Testis (tissue), 3 donors: ENCODE results near the gene FBXO41. TPM values are rescaled to one million over a fixed set of nuclear protein-coding genes. Genes with fewer than 3 reads are reported as not detected.

Experiments used
- DNase-seq: peaks from one replicate; pipeline ENCODE4 v3.0.0-alpha.2; 2019
- H3K27ac ChIP-seq, 2 donors: fragments of 200-600 bp; sonication (generic); one replicate each; pipeline ENCODE4 v1.5.1; 2019
- H3K27me3 ChIP-seq: fragments of 200-600 bp; sonication (generic); one replicate; pipeline ENCODE4 v1.5.1; 2019
- H3K36me3 ChIP-seq: fragments of 200-600 bp; sonication (generic); one replicate; pipeline ENCODE4 v1.5.1; 2017; ENCODE audit warnings: low read depth; ENCODE audit errors: missing control alignments
- H3K4me1 ChIP-seq: fragments of 200-600 bp; sonication (generic); one replicate; pipeline ENCODE4 v1.5.1; 2019
- H3K4me3 ChIP-seq, 2 donors: fragments of 200-600 bp; sonication (generic); one replicate each; pipeline ENCODE4 v1.5.1; 2017 to 2019
- H3K9me3 ChIP-seq: fragments of 200-600 bp; sonication (generic); one replicate; pipeline ENCODE4 v1.5.1; 2017
- CTCF ChIP-seq, 3 experiments: fragments of 450-650 bp in 2 of 3; fragments of 200-600 bp in 1 of 3; sonication (generic) in 1 of 3; IDR thresholded peaks; one replicate each; pipeline ENCODE4 v1.5.1; 2016 to 2019; ENCODE audit warnings: antibody characterized with exemption in 3 of 3, mild to moderate bottlenecking in 2 of 3, moderate library complexity in 1 of 3
- POLR2A ChIP-seq: fragments of 450-650 bp; IDR thresholded peaks from one replicate; pipeline ENCODE4 v1.6.1; 2017; ENCODE audit warnings: antibody characterized with exemption, mild to moderate bottlenecking, moderate library complexity
- WGBS, 2 donors: methylation state at CpG; one replicate each; pipeline ENCODE4 v1.1.5; 2018; 5-methylcytosine and 5-hydroxymethylcytosine counted together
- intact Hi-C: fragments of 100-400 bp; cut with DNase I; formaldehyde crosslinking; loops from one replicate; pipeline ENCODE4 v1.15.1; 2023; ENCODE audit warnings: low total_unique reads
- polyA plus RNA-seq: library from polyadenylated mRNA; stranded (reverse); fragments of 350-450 nt; fragmentation: Illumina TruSeq; extraction: RNeasy Lipid Tissue Mini Kit (QIAGEN cat#74804); gene quantifications from one replicate; pipeline ENCODE4 v1.2.3, GENCODE V29; 2014; ENCODE audit warnings: low read depth, low replicate concordance; ENCODE audit not compliant: insufficient read depth
- total RNA-seq, 2 donors: library from RNA; depleted of rRNA; stranded (reverse); fragments of >200 nt; gene quantifications; one replicate each; pipeline ENCODE4 v1.2.3, GENCODE V29; 2016

The FBXO41 gene
- total and polyA plus RNA-seq, 3 donors from 2014 or later: 4.9 to 12.4 (median 11.1) TPM

DNA sequence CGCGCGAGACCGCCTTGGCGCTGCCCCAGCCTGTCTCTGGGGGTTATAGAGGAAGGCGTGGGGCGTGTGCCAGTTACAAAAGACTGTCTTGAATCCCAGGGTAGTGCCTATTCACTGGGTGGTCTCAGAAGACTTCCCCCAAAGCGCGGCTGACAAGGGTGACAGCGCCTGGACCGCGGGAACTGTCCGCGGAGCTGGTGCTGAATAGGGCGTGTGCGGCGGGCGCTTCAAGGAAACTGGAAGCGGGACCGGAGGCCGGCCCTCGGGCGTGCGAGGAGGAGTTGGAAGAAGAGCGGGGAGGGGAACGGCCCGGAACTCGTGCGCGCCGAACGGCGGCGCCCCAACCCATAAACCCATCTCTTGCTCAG is 6.8 kb upstream of the FBXO41 start:
- intact Hi-C loops: no loop called here
- DNase-seq: peak; percentile 77
- no peaks in the 10 kb centered on the region for H3K9me3 ChIP-seq
- no peak for TF ChIP-seq POLR2A
- no peak for TF ChIP-seq CTCF (IDR thresholded peaks at IDR 0.05)
- H3K27ac ChIP-seq: no peak overlapping the region
- H3K36me3 ChIP-seq: no peaks in the 10 kb centered on the region
- 2 to 3% methylated on average over 30 to 34 of the region's 34 CpGs for WGBS, 2 donors
- H3K4me1 ChIP-seq: no peaks in the 10 kb centered on the region
- peak overlapping the region; percentile 4 to 42 for H3K4me3 ChIP-seq
- no peaks in the 10 kb centered on the region for H3K27me3 ChIP-seq

- no peaks in the 10 kb centered on the region for H3K27me3 ChIP-seq
- no peak for TF ChIP-seq POLR2A
- peak in 1 of 3 experiments; percentile 42 for TF ChIP-seq CTCF (IDR thresholded peaks at IDR 0.05)
- intact Hi-C loops: no loop called here
- no peak overlapping the region for H3K4me3 ChIP-seq
- no peaks in the 10 kb centered on the region for H3K4me1 ChIP-seq
- H3K27ac ChIP-seq: no peak overlapping the region
- peak; percentile 54 for DNase-seq
- 42 to 50% methylated on average over 6 of the region's 6 CpGs for WGBS, 2 donors
- no peaks in the 10 kb centered on the region for H3K9me3 ChIP-seq
- no peaks in the 10 kb centered on the region for H3K36me3 ChIP-seq
These were observed 6.0 kb upstream of the FBXO41 start for GRCh38 chr2:73290049-73290839.

- H3K27me3 ChIP-seq: no peaks in the 10 kb centered on the region
- intact Hi-C loops: no loop called here
- H3K27ac ChIP-seq: no peak overlapping the region
- H3K4me1 ChIP-seq: peaks cover 6% of the 10 kb centered on the region
- H3K36me3 ChIP-seq: no peaks in the 10 kb centered on the region
- no peak for DNase-seq
- no peak for TF ChIP-seq POLR2A
- no peak for TF ChIP-seq CTCF (IDR thresholded peaks at IDR 0.05)
- H3K4me3 ChIP-seq: no peak overlapping the region
- H3K9me3 ChIP-seq: no peaks in the 10 kb centered on the region
These were observed 5.0 kb upstream of the FBXO41 start for GRCh38 chr2:73289304-73289703.

- peaks cover 16% of the 10 kb centered on the region for H3K4me1 ChIP-seq
- no peak for DNase-seq
- TF ChIP-seq CTCF (IDR thresholded peaks at IDR 0.05) (no peak), POLR2A (no peak)
- intact Hi-C loops: no loop called here
- H3K36me3 ChIP-seq: no peaks in the 10 kb centered on the region
- 86 to 99% methylated on average over 3 of the region's 3 CpGs for WGBS, 2 donors
- H3K27ac ChIP-seq: no peak overlapping the region
- H3K27me3 ChIP-seq: no peaks in the 10 kb centered on the region
- no peak overlapping the region for H3K4me3 ChIP-seq
- no peaks in the 10 kb centered on the region for H3K9me3 ChIP-seq
These were observed 1.9 kb upstream of the FBXO41 start for GRCh38 chr2:73286134-73286655.
